GDM1 (cell line): ENCODE results near the gene ZNF600.
"Not testable (repeated sequence)": the region's sequence is repeated elsewhere in the genome, so short reads cannot be mapped to it uniquely, and the experiment has no call there.

ENCODE experiments used
- DNase-seq: peaks from one replicate; lab custom pipeline; 2025; lab: John Stamatoyannopoulos, UW

The ZNF600 gene

GRCh38 chr19:52786464-52787354 is at the start of gene ZNF600:
TSS of gene ZNF600 (minus strand) at chr19:52786791. CDS start at chr19:52778888, 7,903 bp downstream.
- DNase-seq: peak; percentile 72

- DNase-seq: not testable (repeated sequence)
Measured at GRCh38 chr19:52834289-52834688, 47.7 kb upstream of the ZNF600 start.

GRCh38 chr19:52833541-52833940 is 47.0 kb upstream of the ZNF600 start:
- not testable (repeated sequence) for DNase-seq

- not testable (repeated sequence) for DNase-seq
Measured at GRCh38 chr19:52829866-52830265, 43.3 kb upstream of the ZNF600 start.

- no peak for DNase-seq
Measured at GRCh38 chr19:52825765-52826164, 39.2 kb upstream of the ZNF600 start.

GRCh38 chr19:52823676-52824075 is 37.1 kb upstream of the ZNF600 start:
- no peak for DNase-seq

GRCh38 chr19:52821204-52821960 is 34.8 kb upstream of the ZNF600 start, which contains the start of gene ZNF28:
TSS of gene ZNF28 (minus strand) at chr19:52821633. CDS start at chr19:52817958, 3,675 bp downstream.
- peak; percentile 59 for DNase-seq

GRCh38 chr19:52820472-52821203 is 34.0 kb upstream of the ZNF600 start:
- DNase-seq: not testable (repeated sequence)

GRCh38 chr19:52809801-52810200 is 23.2 kb upstream of the ZNF600 start:
- DNase-seq: no peak

GRCh38 chr19:52799950-52800640 is 13.5 kb upstream of the ZNF600 start:
- DNase-seq: not testable (repeated sequence)

- DNase-seq: no peak
Measured at GRCh38 chr19:52789440-52789839, 2.8 kb upstream of the ZNF600 start.

GRCh38 chr19:52786078-52786463 is 520 bp downstream of the ZNF600 start:
- DNase-seq: no peak

- no peak for DNase-seq
Measured at GRCh38 chr19:52785506-52785905, 1.1 kb downstream of the ZNF600 start.

- not testable (repeated sequence) for DNase-seq
Measured at GRCh38 chr19:52782864-52783263, 3.7 kb downstream of the ZNF600 start.

- no peak for DNase-seq
Measured at GRCh38 chr19:52778811-52779210, 7.8 kb downstream of the ZNF600 start.

GRCh38 chr19:52756447-52756846 is 30.1 kb downstream of the ZNF600 start:
- not testable (repeated sequence) for DNase-seq

- DNase-seq: peak; percentile 16
Measured at GRCh38 chr19:52749780-52750179, 36.8 kb downstream of the ZNF600 start.

- DNase-seq: peak; percentile 1
Measured at GRCh38 chr19:52748336-52748950, 38.1 kb downstream of the ZNF600 start.

- DNase-seq: not testable (repeated sequence)
Measured at GRCh38 chr19:52745919-52746318, 40.7 kb downstream of the ZNF600 start.

- no peak for DNase-seq
Measured at GRCh38 chr19:52743091-52743490, 43.5 kb downstream of the ZNF600 start.

- no peak for DNase-seq
Measured at GRCh38 chr19:52742516-52742915, 44.1 kb downstream of the ZNF600 start.
